GM21367 (cell line): ENCODE results near the gene EFCAB5.
"Not testable (repeated sequence)": the region's sequence is repeated elsewhere in the genome, so short reads cannot be mapped to it uniquely, and the experiment has no call there.

Source experiments
- ATAC-seq: cut with Tn5 transposase; IDR thresholded peaks from one replicate; pipeline ENCODE4 v1.9.1; 2021; ENCODE audit not compliant: unreplicated experiment

The EFCAB5 gene

GRCh38 chr17:29941334-29941733 is at the start of gene EFCAB5:
EFCAB5 (plus strand) TSS chr17:29941634; CDS start chr17:29941797, 163 bp downstream.
- ATAC-seq = no peak

- no peak for ATAC-seq
Observed at GRCh38 chr17:29892201-29892600, 49.2 kb upstream of the EFCAB5 start.

- not testable (repeated sequence) for ATAC-seq
Observed at GRCh38 chr17:29897136-29897535, 44.3 kb upstream of the EFCAB5 start.

GRCh38 chr17:29903471-29903870 is 38.0 kb upstream of the EFCAB5 start:
- no peak for ATAC-seq

GRCh38 chr17:29905086-29905878 is 36.2 kb upstream of the EFCAB5 start:
- no peak for ATAC-seq

GRCh38 chr17:29905879-29906167 is 35.6 kb upstream of the EFCAB5 start:
- ATAC-seq = no peak

- no peak for ATAC-seq
Observed at GRCh38 chr17:29906969-29907368, 34.5 kb upstream of the EFCAB5 start.

- no peak for ATAC-seq
Observed at GRCh38 chr17:29909236-29910003, 32.0 kb upstream of the EFCAB5 start.

- ATAC-seq = no peak
Observed at GRCh38 chr17:29911641-29912177, 29.7 kb upstream of the EFCAB5 start.

GRCh38 chr17:29914819-29915537 is 26.5 kb upstream of the EFCAB5 start:
- ATAC-seq = no peak

- ATAC-seq = no peak
Observed at GRCh38 chr17:29918016-29918415, 23.4 kb upstream of the EFCAB5 start.

GRCh38 chr17:29918922-29919856 is 22.2 kb upstream of the EFCAB5 start:
- ATAC-seq = no peak

GRCh38 chr17:29924786-29925185 is 16.6 kb upstream of the EFCAB5 start:
- no peak for ATAC-seq

- ATAC-seq = no peak
Observed at GRCh38 chr17:29927546-29927945, 13.9 kb upstream of the EFCAB5 start.

- no peak for ATAC-seq
Observed at GRCh38 chr17:29929006-29929532, 12.4 kb upstream of the EFCAB5 start.

- ATAC-seq = peak; percentile 33
Observed at GRCh38 chr17:29929533-29930408, 11.7 kb upstream of the EFCAB5 start, which contains the start of gene SSH2. SSH2 (minus strand) TSS chr17:29930228; CDS start chr17:29930000, 228 bp downstream.

- ATAC-seq = no peak
Observed at GRCh38 chr17:29930409-29931010, 10.9 kb upstream of the EFCAB5 start.

- peak; percentile 58 for ATAC-seq
Observed at GRCh38 chr17:29931231-29931932, 10.1 kb upstream of the EFCAB5 start.
